PFSK-1 (cell line): ENCODE results near the gene SHCBP1.

Experiments used
- POLR2AphosphoS5 ChIP-seq: IDR thresholded peaks from 2 replicates; pipeline ENCODE4 v1.6.1; 2012; ENCODE audit warnings: low read depth, mild to moderate bottlenecking, control low read depth, low read length, moderate library complexity
- SIN3A ChIP-seq: IDR thresholded peaks from 2 replicates; pipeline ENCODE4 v1.6.1; 2012; ENCODE audit warnings: mild to moderate bottlenecking, low read length, moderate library complexity, borderline replicate concordance; ENCODE audit not compliant: insufficient read depth
- TAF1 ChIP-seq: IDR thresholded peaks from 2 replicates; pipeline ENCODE4 v1.6.1; 2012; ENCODE audit warnings: low read length, control low read depth, borderline replicate concordance; ENCODE audit not compliant: insufficient read depth

DNA sequence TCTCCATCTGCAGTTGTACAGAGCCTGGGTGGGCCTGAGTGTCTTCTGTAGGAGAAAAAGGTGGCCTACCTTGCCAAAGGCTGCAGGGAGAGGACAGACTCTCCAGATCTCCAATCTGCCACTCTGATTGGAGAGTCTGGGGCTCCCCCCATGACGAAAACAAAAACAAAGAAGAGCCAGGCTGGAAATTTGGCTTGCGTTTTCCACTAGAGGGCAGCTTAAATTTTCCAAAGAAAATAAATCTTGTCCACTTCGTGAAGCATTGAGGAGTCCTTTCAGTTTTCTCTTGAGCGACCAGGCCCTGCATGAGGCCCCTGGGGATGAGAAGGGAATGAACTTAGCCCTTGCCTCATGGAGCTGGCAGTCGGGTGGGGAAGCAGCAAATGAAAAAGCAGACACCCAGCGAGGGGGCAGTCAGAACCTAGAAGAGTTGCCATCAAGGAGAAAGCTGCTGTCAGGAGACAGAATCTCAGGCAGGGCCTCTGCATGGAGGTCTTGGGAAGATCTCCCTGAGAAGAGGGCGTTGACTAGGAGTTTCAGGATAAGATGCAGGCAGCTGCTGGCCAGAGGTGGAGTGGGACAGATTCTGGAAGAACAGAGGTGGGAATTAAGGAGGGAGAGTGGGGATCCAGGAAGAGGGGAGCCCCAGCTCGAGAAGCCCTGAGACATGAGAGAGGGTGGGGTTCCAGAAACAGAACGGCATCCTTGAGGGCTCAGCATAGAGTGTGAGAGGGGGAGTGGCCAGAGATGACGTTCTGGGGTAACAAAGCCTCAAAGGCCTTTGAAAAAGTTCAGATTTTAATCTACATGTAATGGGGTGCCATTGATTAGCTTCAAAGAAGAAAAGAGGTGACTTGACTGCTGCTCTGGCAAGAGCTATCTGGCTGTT, 8.4 kb upstream of the SHCBP1 start:
- TF ChIP-seq SIN3A (no peak), TAF1 (no peak), POLR2AphosphoS5 (no peak)
